Mononuclear cell (primary cell): Measurements from ENCODE around the gene POU5F1. TPM values are rescaled to one million over a fixed set of nuclear protein-coding genes. Genes with fewer than 3 reads are reported as not detected.

Experiments used
- H3K27me3 ChIP-seq: 2 replicates; pipeline ENCODE4 v1.6.0; 2011; ENCODE audit warnings: low read length, control low read depth; ENCODE audit not compliant: insufficient read depth
- H3K4me1 ChIP-seq: 2 replicates; pipeline ENCODE4 v1.5.1; 2011; ENCODE audit warnings: mild to moderate bottlenecking, low read length, control low read depth; ENCODE audit not compliant: insufficient read depth
- H3K4me3 ChIP-seq: 2 replicates; pipeline ENCODE4 v1.5.1; 2011; ENCODE audit warnings: mild to moderate bottlenecking, low read length, moderate library complexity
- H3K9me3 ChIP-seq: 2 replicates; pipeline ENCODE4 v1.5.1; 2011; ENCODE audit warnings: low read depth, mild to moderate bottlenecking, control low read depth, low read length
- total RNA-seq: library from RNA; depleted of rRNA; stranded (reverse); fragments of >200 nt; gene quantifications from one replicate; pipeline ENCODE4 v1.2.3, GENCODE V29; 2012

The POU5F1 gene
- total RNA-seq, 1 donor = not detected

GRCh38 chr6:31122791-31123706, 47.4 kb downstream of the POU5F1 start:
- no peak overlapping the region for H3K4me3 ChIP-seq
- no peaks in the 10 kb centered on the region for H3K27me3 ChIP-seq
- H3K9me3 ChIP-seq = no peaks in the 10 kb centered on the region
- H3K4me1 ChIP-seq = no peaks in the 10 kb centered on the region

DNA sequence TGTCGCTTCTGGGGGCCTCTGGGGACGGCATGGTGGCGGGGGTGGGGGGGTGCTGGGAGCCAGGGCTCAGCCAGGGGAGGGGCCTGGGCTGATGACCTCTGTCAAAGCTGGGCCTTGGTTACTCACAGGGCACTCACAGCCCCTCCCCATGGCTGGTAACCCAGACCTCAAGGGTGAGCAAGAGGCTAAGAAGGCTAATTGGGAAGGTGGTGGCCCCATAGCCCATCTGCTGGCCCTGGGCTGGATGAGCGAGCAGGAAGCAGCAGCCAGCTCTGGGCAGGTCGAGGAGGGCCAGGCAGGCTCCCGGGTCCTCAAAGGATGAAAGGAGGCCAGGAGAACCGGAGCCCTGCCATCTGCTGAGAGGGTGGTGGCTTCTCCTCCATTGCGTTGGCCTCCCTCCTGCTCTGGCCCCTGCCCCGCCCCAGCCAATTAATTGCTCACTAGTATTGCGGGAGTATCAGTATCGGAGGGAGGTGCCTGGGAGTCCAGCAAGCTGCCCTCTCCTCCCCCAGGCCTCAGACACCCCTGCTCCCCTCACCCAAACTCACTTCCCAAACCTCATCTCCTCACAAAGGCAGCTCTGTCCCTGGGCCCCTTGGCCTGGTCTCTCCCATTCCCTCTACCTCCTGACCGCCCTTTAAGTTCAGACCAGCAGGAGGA, 49.2 kb downstream of the POU5F1 start:
- Histone ChIP-seq H3K4me1 (no peaks in the 10 kb centered on the region), H3K9me3 (no peaks in the 10 kb centered on the region), H3K4me3 (no peak overlapping the region), H3K27me3 (no peaks in the 10 kb centered on the region)

DNA sequence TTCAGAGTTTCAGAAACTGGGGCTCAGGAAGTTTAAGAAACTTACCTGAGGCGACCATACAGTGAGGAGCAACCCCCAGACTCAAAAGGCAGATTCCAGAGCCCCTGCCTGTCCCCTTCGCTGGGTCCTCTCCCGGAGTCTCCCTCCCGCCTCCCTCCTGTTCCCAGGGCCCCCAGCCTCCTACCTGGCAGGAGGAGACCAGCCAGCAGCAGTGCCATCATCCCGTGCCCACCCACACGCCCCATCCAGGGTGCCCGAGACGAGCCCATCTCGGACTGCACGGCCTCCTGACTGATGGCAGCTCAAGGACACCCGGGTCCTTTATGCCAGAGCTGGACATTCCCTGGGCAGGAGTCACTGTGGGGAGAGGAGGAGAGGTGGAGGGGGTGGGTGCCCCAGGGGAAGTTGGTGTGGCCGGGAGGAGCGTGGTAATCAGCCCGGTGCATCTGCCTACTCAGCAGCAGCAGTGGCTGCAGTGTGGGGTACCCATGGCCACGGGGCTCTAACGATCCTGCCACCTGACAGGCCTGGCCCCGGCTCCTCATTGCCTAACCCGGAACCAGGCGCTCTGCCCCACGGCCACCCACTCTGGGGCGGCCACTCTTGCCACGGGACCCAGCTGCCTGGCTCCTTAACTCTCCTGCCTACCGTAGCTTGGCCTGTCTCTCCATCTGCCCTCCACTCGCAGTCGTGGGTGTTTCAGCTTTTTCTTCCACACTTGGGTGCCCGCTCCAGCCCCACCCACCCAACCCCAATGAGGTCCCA, 50.1 kb downstream of the POU5F1 start, which contains the start of gene CDSN:
Gene CDSN, minus strand, starts transcription at position 296 of the 765 bp plus-strand sequence. Its CDS starts 27 bp downstream, at position 269.
- H3K27me3 ChIP-seq = no peaks in the 10 kb centered on the region
- no peak within 1 kb of the TSS for H3K4me3 ChIP-seq
- H3K9me3 ChIP-seq = no peaks in the 10 kb centered on the region
- H3K4me1 ChIP-seq = no peaks in the 10 kb centered on the region

DNA sequence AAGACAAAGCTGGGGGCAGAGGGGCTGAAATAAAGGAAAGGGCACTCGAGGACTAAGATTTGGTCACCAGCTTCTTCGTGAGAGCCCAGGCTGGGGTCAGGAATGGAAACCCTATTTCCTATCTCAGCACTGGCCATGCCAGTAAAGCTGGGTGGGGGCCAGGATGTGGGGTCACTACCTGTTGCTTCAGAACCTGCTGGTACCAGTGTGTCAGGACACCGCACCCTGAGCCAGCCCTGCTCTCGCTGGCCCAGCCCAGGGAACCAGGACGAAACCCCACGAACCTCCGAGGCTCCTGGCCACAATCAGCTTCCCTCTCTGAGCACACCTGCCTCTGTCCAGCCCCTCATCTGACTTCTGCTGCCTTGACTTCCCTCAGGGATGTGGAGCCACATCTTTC, 52.3 kb downstream of the POU5F1 start:
- Histone ChIP-seq H3K4me1 (no peaks in the 10 kb centered on the region), H3K27me3 (no peaks in the 10 kb centered on the region), H3K9me3 (no peaks in the 10 kb centered on the region), H3K4me3 (no peak overlapping the region)

DNA sequence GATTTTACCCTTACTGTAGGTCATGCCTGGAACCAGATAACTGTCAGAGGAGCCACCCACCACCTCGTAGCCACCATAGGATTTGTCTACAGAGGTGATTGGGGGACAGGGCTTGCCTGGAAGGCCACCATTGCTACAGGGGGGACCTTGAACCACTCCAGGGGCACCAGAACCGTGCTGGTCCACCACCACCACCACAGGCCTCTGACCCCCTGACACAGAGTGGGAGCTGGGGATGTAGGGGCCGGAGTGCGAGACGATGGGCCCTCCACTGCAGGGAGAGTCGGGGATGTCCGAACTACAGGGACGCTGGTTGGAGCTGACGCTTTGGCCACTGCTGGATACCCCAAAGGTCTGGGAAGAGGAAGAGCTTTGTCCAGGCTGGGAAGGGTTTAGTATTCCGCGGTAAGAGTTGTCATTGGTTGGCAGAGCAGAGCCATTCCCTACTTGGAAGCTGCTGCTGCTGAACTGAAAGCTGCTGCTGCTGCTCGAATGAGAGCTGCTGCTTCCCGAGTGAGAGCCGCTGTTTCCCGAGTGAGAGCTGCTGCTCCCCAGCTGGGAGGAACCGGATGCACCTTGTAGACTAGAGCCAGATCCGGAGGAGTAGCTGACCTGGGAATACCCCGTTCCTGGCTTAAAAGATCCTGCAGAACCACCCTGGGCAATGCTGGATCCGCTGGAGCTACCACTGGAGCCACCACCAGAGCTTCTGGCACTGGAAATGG, 53.7 kb downstream of the POU5F1 start:
- H3K27me3 ChIP-seq = no peaks in the 10 kb centered on the region
- H3K9me3 ChIP-seq = no peaks in the 10 kb centered on the region
- no peak overlapping the region for H3K4me3 ChIP-seq
- H3K4me1 ChIP-seq = no peaks in the 10 kb centered on the region

DNA sequence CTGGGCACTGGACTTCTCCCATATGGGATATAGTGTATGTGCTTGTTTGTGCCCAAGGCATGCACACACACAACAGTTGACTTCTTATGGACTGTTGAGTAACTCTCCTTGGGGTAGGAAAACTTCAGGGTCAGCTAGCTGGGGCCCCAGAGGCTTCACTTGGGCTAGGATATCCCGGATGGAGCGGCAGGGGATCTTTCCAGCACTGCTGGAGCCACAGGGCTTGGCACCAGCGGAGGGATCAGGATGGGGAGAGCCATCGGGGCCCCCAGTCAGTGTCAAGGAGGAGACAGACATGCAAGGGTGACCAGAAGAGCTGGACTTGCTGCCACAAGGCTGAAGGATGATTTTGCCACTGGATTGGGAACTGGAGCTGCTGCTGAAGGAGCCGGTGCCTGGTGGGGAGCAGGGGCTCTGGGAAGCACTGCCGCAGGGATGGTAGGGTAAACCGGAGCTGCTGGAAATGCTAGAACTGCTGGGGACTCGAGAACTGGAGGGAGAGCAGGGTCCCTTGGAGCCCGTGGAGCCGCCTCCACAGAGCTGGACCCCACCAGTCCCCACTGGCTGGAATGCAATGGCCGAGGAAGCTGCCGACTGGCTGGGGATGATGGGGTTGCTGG, 54.4 kb downstream of the POU5F1 start:
- no peaks in the 10 kb centered on the region for H3K9me3 ChIP-seq
- no peak overlapping the region for H3K4me3 ChIP-seq
- H3K27me3 ChIP-seq = no peaks in the 10 kb centered on the region
- no peaks in the 10 kb centered on the region for H3K4me1 ChIP-seq

DNA sequence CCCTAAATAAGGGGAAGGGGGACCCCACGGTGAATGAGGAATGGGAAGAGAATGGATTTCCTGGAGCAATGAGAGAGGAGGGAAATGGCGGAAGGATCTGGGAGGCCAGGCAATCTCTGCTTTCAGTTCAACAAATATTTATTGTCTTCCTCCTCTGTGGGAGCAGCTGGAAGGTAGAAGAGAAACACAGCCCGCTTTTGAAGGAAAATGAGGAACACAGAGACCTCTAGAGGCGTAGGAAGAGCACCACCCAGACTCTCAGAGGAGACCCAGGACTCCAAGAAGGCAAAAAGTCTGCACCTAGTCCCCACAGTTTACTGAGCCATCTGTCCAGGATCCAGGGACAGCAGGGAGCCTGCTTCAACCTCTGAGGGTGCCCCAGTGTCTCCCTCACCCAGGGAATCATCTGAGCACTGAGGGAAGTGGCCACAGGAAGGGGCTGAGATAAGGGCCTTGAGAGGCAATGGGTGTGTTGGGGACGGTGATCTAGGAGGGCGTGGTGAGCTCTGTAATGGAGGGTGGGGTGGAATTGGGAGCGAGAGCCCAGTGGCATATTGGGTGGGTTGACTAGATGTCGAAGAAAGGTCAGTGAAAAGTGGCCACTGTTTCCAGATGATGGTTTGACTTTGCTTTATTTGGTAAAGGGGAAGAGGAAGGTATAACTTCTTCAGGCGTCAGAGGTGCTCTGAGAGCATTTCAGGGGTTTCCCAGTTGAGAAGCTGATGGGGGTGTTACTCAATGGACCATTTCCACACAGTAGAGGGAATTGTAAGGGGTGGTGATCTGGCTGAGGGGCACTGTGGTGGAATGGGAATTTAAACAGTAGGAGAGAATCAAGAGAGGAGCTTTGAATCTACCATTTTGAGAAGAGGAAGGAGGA, 55.3 kb downstream of the POU5F1 start:
- Histone ChIP-seq H3K27me3 (no peaks in the 10 kb centered on the region), H3K9me3 (no peaks in the 10 kb centered on the region), H3K4me1 (no peaks in the 10 kb centered on the region), H3K4me3 (no peak overlapping the region)

DNA sequence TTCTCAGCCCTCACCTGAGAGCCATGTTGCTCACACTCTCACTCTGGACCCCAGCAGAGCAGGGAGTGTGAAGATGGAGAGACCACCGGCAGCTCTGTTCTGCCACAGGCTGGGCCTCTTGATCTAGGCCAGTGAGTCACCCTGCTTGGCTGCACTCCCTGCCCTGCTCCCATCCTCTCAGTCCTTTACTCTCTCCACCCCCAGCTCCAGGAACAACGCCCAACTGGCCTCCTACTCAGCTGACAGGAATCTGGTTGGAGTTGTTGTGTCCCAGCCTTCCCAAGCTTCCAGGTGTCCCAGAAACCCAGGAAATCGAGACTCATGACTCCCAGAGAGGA, 56.0 kb downstream of the POU5F1 start, which contains the start of gene PSORS1C1:
Gene PSORS1C1, plus strand, starts transcription at position 260 of the 338 bp plus-strand sequence. CDS start 14,833 bp downstream, outside the sequence.
- Histone ChIP-seq H3K27me3 (no peaks in the 10 kb centered on the region), H3K4me3 (no peak within 1 kb of the TSS), H3K9me3 (no peaks in the 10 kb centered on the region), H3K4me1 (no peaks in the 10 kb centered on the region)

Other genes starting within 250 kb of the POU5F1 start
- not detected for gene SFTA2, start 238.5 kb downstream of the POU5F1 start, total RNA-seq
- not detected for gene MUCL3, start 229.7 kb downstream of the POU5F1 start, total RNA-seq
- not detected for gene MUC21, start 187.0 kb downstream of the POU5F1 start, total RNA-seq
- not detected for gene MUC22, start 160.2 kb downstream of the POU5F1 start, total RNA-seq
- not detected for gene C6orf15, start 58.1 kb downstream of the POU5F1 start, total RNA-seq
- gene PSORS1C1, start 55.9 kb downstream of the POU5F1 start, total RNA-seq = not detected
- not detected for gene CDSN, start 50.2 kb downstream of the POU5F1 start, total RNA-seq
- not detected for gene PSORS1C2, start 31.6 kb downstream of the POU5F1 start, total RNA-seq
- 4.3 TPM for gene CCHCR1, start 12.9 kb downstream of the POU5F1 start, total RNA-seq
- gene TCF19, start 12.1 kb downstream of the POU5F1 start, total RNA-seq = 1.9 TPM
- gene HLA-C, start 101.4 kb upstream of the POU5F1 start, total RNA-seq = 1,178 TPM
- gene HLA-B, start 186.5 kb upstream of the POU5F1 start, total RNA-seq = 3,997 TPM
- gene MICA, start 232.9 kb upstream of the POU5F1 start, total RNA-seq = 7.1 TPM